Mesenchymal stem cell (in vitro differentiated cells and primary cell): ENCODE measurements around the gene SMIM41.

Source experiments
- DNase-seq: peaks from one replicate; pipeline ENCODE4 v3.0.0-alpha.2; 2013
- H2AFZ ChIP-seq: one replicate; pipeline ENCODE4 v1.6.1; 2013; ENCODE audit warnings: low read depth, mild to moderate bottlenecking, control low read depth, inconsistent platforms, low read length, moderate library complexity
- H2AK5ac ChIP-seq: 2 replicates; pipeline ENCODE4 v1.6.1; 2013; ENCODE audit warnings: low read length, moderate library complexity, mild to moderate bottlenecking, inconsistent platforms; ENCODE audit not compliant: severe bottlenecking
- H2BK120ac ChIP-seq: one replicate; pipeline ENCODE4 v1.6.1; 2013; ENCODE audit warnings: low read depth, mild to moderate bottlenecking, inconsistent platforms, low read length, moderate library complexity
- H2BK12ac ChIP-seq, 2 experiments: one replicate each; pipeline ENCODE4 v1.6.1; 2013; ENCODE audit warnings: inconsistent platforms in 2 of 2, low read length in 2 of 2, mild to moderate bottlenecking in 2 of 2, moderate library complexity in 2 of 2, control low read depth in 1 of 2
- H2BK15ac ChIP-seq: one replicate; pipeline ENCODE4 v1.6.1; 2013; ENCODE audit warnings: mild to moderate bottlenecking, low read depth, inconsistent platforms; ENCODE audit not compliant: poor library complexity, severe bottlenecking
- H2BK5ac ChIP-seq: 2 replicates; pipeline ENCODE4 v1.6.1; 2013; ENCODE audit warnings: low read depth, mild to moderate bottlenecking, low read length, control low read depth, inconsistent platforms; ENCODE audit not compliant: poor library complexity, severe bottlenecking
- H3K14ac ChIP-seq, 2 experiments: one replicate each; pipeline ENCODE4 v1.6.1; 2013; ENCODE audit warnings: inconsistent platforms in 2 of 2, low read length in 2 of 2, control low read depth in 1 of 2, mild to moderate bottlenecking in 1 of 2, moderate library complexity in 1 of 2
- H3K18ac ChIP-seq, 2 experiments: one replicate each; pipeline ENCODE4 v1.6.1; 2013; ENCODE audit warnings: inconsistent platforms in 2 of 2, low read length in 2 of 2, control low read depth in 1 of 2, low read depth in 1 of 2, mild to moderate bottlenecking in 1 of 2
- H3K23ac ChIP-seq, 2 experiments: one replicate each; pipeline ENCODE4 v1.6.1; 2013; ENCODE audit warnings: inconsistent platforms in 2 of 2, low read length in 2 of 2, mild to moderate bottlenecking in 2 of 2, moderate library complexity in 2 of 2, control low read depth in 1 of 2
- H3K27ac ChIP-seq: 2 replicates; pipeline ENCODE4 v1.5.1; 2013; ENCODE audit warnings: mild to moderate bottlenecking, moderate library complexity, low read length, control low read depth, inconsistent platforms; ENCODE audit not compliant: poor library complexity, severe bottlenecking
- H3K27me3 ChIP-seq, 2 experiments: 2 replicates each; pipeline versions ENCODE4 v1.6.1 to v1.7.0; 2013; ENCODE audit warnings: low read length in 2 of 2, mild to moderate bottlenecking in 2 of 2, moderate library complexity in 2 of 2, control low read depth in 1 of 2, inconsistent platforms in 1 of 2; ENCODE audit not compliant: control insufficient read depth in 1 of 2, insufficient read depth in 1 of 2
- H3K36me3 ChIP-seq, 2 experiments: 2 replicates each; pipeline versions ENCODE4 v1.6.1 to v1.7.0; 2013; ENCODE audit warnings: low read length in 2 of 2, control low read depth in 1 of 2, inconsistent platforms in 1 of 2, low read depth in 1 of 2, mild to moderate bottlenecking in 1 of 2; ENCODE audit not compliant: insufficient read depth in 2 of 2, control insufficient read depth in 1 of 2
- H3K4ac ChIP-seq, 2 experiments: one replicate each; pipeline ENCODE4 v1.6.1; 2013; ENCODE audit warnings: inconsistent platforms in 2 of 2, low read length in 2 of 2, mild to moderate bottlenecking in 2 of 2, moderate library complexity in 2 of 2, control low read depth in 1 of 2, low read depth in 1 of 2
- H3K4me1 ChIP-seq: 2 replicates; pipeline ENCODE4 v1.6.1; 2013; ENCODE audit warnings: low read depth, low read length, control low read depth; ENCODE audit not compliant: control insufficient read depth, insufficient read depth
- H3K4me2 ChIP-seq: 2 replicates; pipeline ENCODE4 v1.6.1; 2013; ENCODE audit warnings: low read length, mild to moderate bottlenecking, inconsistent platforms; ENCODE audit not compliant: poor library complexity, severe bottlenecking
- H3K4me3 ChIP-seq, 2 experiments: 2 replicates each; pipeline versions ENCODE4 v1.5.1 to v1.7.0; 2013; ENCODE audit warnings: low read length in 2 of 2, mild to moderate bottlenecking in 2 of 2, control low read depth in 1 of 2, low read depth in 1 of 2; ENCODE audit not compliant: insufficient read depth in 1 of 2
- H3K79me1 ChIP-seq: replicated peaks from 2 replicates; pipeline ENCODE4 v1.6.1; 2013; ENCODE audit warnings: mild to moderate bottlenecking, control low read depth, low read length, inconsistent platforms; ENCODE audit not compliant: poor library complexity, severe bottlenecking
- H3K9ac ChIP-seq: 2 replicates; pipeline ENCODE4 v1.7.0; 2013; ENCODE audit warnings: mild to moderate bottlenecking, low read length, moderate library complexity
- H3K9me3 ChIP-seq: 2 replicates; pipeline ENCODE4 v1.7.0; 2013; ENCODE audit warnings: mild to moderate bottlenecking, low read length; ENCODE audit not compliant: control insufficient read depth
- H4K8ac ChIP-seq: one replicate; pipeline ENCODE4 v1.6.1; 2013; ENCODE audit warnings: inconsistent platforms, mild to moderate bottlenecking, low read length, moderate library complexity
- H4K91ac ChIP-seq: one replicate; pipeline ENCODE4 v1.6.1; 2013; ENCODE audit warnings: mild to moderate bottlenecking, low read length, inconsistent platforms
- WGBS: methylation state at CpG from one replicate; pipeline ENCODE4 v1.1.7; 2013; ENCODE audit warnings: mixed read lengths; 5-methylcytosine and 5-hydroxymethylcytosine counted together

Gene SMIM41

DNA sequence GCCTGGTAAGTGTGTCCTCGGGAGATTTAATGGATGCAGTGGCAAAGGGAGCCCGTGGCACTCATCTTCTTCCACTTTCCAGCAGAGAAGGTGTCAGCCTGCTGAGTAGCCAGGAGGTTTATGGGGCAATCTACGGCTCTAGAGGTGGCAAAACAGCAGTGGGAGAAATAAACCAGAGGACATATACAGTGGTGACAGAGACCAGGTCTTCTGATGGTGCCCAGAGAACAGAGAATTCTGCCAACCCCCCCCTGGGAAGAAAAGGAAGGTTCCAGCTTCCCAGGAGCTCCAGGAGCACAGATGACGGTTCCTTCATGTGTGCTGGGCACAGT is 43.0 kb downstream of the SMIM41 start:
- Histone ChIP-seq H2BK15ac (no peak overlapping the region), H3K4me3 (no peak overlapping the region), H3K4me1 (peaks cover 19% of the 10 kb centered on the region), H3K23ac (no peak overlapping the region), H3K4me2 (no peak overlapping the region), H2BK120ac (no peak overlapping the region), H4K8ac (no peak overlapping the region), H3K4ac (no peak overlapping the region), H2BK12ac (no peak overlapping the region), H3K36me3 (no peaks in the 10 kb centered on the region), H2AFZ (no peak overlapping the region), H3K27ac (no peak overlapping the region), H3K79me1 (no peaks in the 10 kb centered on the region), H3K9me3 (no peaks in the 10 kb centered on the region), H2AK5ac (no peak overlapping the region), H3K18ac (no peak overlapping the region), H3K27me3 (peaks cover 34 to 53% of the 10 kb centered on the region in 2 experiments), H3K14ac (no peak overlapping the region), H4K91ac (no peak overlapping the region), H3K9ac (no peak overlapping the region), H2BK5ac (no peak overlapping the region)
- no peak for DNase-seq
- 56% methylated on average over 4 of the region's 4 CpGs for WGBS

DNA sequence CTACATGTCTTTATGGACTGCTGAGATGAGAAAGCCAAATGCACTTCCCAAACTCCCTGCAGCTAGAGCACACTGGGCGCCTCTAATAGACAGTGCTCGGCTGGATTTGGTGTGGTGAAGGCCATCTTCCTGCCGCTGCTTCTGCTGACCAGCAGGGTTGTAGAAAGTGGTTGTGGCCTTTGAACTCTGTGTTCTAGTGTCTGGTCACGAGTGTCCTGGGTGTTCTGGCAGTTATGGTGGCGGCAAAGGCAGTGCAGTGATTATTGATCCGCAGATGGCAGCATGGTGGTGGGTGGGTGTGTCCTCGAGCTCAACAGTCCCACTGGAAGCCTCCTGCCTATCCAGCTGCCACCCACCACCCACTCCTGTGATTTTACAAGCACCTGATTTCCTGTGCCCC is 43.4 kb downstream of the SMIM41 start:
- Histone ChIP-seq H3K27me3 (peaks cover 37 to 53% of the 10 kb centered on the region in 2 experiments), H3K23ac (no peak overlapping the region), H3K4me2 (no peak overlapping the region), H3K27ac (no peak overlapping the region), H2AFZ (no peak overlapping the region), H4K91ac (no peak overlapping the region), H2BK12ac (no peak overlapping the region), H3K9me3 (no peaks in the 10 kb centered on the region), H4K8ac (no peak overlapping the region), H3K79me1 (no peaks in the 10 kb centered on the region), H3K36me3 (no peaks in the 10 kb centered on the region), H2BK120ac (no peak overlapping the region), H3K4me1 (peaks cover 20% of the 10 kb centered on the region), H3K14ac (no peak overlapping the region), H3K18ac (no peak overlapping the region), H2BK15ac (no peak overlapping the region), H3K4ac (no peak overlapping the region), H2BK5ac (no peak overlapping the region), H3K4me3 (no peak overlapping the region), H3K9ac (no peak overlapping the region), H2AK5ac (no peak overlapping the region)
- no peak for DNase-seq
- 96% methylated on average over 3 of the region's 7 CpGs for WGBS

- Histone ChIP-seq H3K9me3 (no peaks in the 10 kb centered on the region), H3K9ac (no peak overlapping the region), H3K18ac (no peak overlapping the region), H2AK5ac (no peak overlapping the region), H3K14ac (no peak overlapping the region), H3K4me1 (peaks cover 19% of the 10 kb centered on the region), H4K91ac (no peak overlapping the region), H2BK5ac (no peak overlapping the region), H3K4ac (no peak overlapping the region), H4K8ac (no peak overlapping the region), H3K23ac (no peak overlapping the region), H3K4me2 (no peak overlapping the region), H2BK12ac (no peak overlapping the region), H2BK15ac (no peak overlapping the region), H2AFZ (no peak overlapping the region), H2BK120ac (no peak overlapping the region), H3K27me3 (peaks cover 38 to 53% of the 10 kb centered on the region in 2 experiments), H3K27ac (no peak overlapping the region), H3K4me3 (no peak overlapping the region), H3K36me3 (no peaks in the 10 kb centered on the region), H3K79me1 (no peaks in the 10 kb centered on the region)
- WGBS, result 62% methylated on average over 8 of the region's 8 CpGs
- no peak for DNase-seq
Measured at GRCh38 chr12:52123487-52124186, 44.1 kb downstream of the SMIM41 start.

DNA sequence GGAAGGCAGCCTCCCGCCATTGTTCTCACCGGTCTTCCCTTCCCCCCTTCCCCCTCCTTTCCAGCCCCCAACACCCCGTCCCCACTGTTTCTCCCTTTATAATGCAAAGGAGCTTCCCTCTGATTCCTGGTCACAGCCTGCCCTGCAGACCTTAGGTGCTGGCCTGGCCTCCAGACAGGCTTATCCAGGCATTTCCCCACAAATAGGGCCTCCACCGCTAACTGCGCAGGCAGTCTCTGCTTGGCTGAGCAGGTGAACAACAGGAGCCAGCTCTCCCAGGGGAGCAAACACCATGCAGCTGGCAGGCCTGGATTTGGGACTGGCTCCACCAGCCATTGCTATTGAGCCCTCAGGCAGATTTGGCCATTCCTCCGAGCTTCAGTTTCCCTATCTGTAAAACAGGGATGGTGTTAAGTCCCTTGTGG is 46.0 kb downstream of the SMIM41 start:
- Histone ChIP-seq H4K91ac (no peak overlapping the region), H2BK15ac (no peak overlapping the region), H3K9ac (no peak overlapping the region), H3K4me2 (no peak overlapping the region), H3K4me1 (peaks cover 10% of the 10 kb centered on the region), H2BK120ac (no peak overlapping the region), H3K27me3 (peaks cover 38 to 53% of the 10 kb centered on the region in 2 experiments), H2AFZ (no peak overlapping the region), H3K4me3 (no peak overlapping the region), H3K4ac (no peak overlapping the region), H3K36me3 (no peaks in the 10 kb centered on the region), H3K23ac (no peak overlapping the region), H3K9me3 (no peaks in the 10 kb centered on the region), H2BK5ac (no peak overlapping the region), H2BK12ac (no peak overlapping the region), H2AK5ac (no peak overlapping the region), H3K14ac (no peak overlapping the region), H4K8ac (no peak overlapping the region), H3K27ac (no peak overlapping the region), H3K18ac (no peak overlapping the region), H3K79me1 (no peaks in the 10 kb centered on the region)
- WGBS, result 56% methylated on average over 6 of the region's 6 CpGs
- DNase-seq, result no peak
